GM12891 (cell line): ENCODE results near the gene FERMT1.
A peak's percentile ranks its signal among the peaks of the same experiment; 100 is the strongest.
"Not testable (repeated sequence)": the region's sequence is repeated elsewhere in the genome, so short reads cannot be mapped to it uniquely, and the experiment has no call there.

ENCODE experiments used
- DNase-seq: peaks from one replicate; pipeline ENCODE4 v3.0.0; 2011; ENCODE audit warnings: low spot score; ENCODE audit not compliant: insufficient read length
- FAIRE-seq: peaks from 2 replicates; lab custom pipeline; 2011; peaks lifted over from hg19 to GRCh38; lab: Jason Lieb, UNC
- PAX5 ChIP-seq: IDR thresholded peaks from 2 replicates; pipeline ENCODE4 v1.6.1; 2011; ENCODE audit warnings: low read length, moderate library complexity, mild to moderate bottlenecking; ENCODE audit not compliant: insufficient read depth, severe bottlenecking
- POLR2A ChIP-seq: IDR thresholded peaks from 2 replicates; pipeline ENCODE4 v1.6.1; 2011; ENCODE audit warnings: low read depth, low read length, control low read depth
- POLR2AphosphoS5 ChIP-seq: IDR thresholded peaks from 2 replicates; pipeline ENCODE4 v1.6.1; 2011; ENCODE audit warnings: low read depth, low read length, control low read depth
- POU2F2 ChIP-seq: IDR thresholded peaks from 2 replicates; pipeline ENCODE4 v1.6.1; 2011; ENCODE audit warnings: low read depth, mild to moderate bottlenecking, control low read depth, low read length, moderate library complexity
- SPI1 ChIP-seq: IDR thresholded peaks from 2 replicates; pipeline ENCODE4 v1.6.1; 2011; ENCODE audit warnings: low read depth, low read length, control low read depth
- TAF1 ChIP-seq: IDR thresholded peaks from 2 replicates; pipeline ENCODE4 v1.6.1; 2011; ENCODE audit warnings: low read depth, low read length, control low read depth

FERMT1 gene

DNA sequence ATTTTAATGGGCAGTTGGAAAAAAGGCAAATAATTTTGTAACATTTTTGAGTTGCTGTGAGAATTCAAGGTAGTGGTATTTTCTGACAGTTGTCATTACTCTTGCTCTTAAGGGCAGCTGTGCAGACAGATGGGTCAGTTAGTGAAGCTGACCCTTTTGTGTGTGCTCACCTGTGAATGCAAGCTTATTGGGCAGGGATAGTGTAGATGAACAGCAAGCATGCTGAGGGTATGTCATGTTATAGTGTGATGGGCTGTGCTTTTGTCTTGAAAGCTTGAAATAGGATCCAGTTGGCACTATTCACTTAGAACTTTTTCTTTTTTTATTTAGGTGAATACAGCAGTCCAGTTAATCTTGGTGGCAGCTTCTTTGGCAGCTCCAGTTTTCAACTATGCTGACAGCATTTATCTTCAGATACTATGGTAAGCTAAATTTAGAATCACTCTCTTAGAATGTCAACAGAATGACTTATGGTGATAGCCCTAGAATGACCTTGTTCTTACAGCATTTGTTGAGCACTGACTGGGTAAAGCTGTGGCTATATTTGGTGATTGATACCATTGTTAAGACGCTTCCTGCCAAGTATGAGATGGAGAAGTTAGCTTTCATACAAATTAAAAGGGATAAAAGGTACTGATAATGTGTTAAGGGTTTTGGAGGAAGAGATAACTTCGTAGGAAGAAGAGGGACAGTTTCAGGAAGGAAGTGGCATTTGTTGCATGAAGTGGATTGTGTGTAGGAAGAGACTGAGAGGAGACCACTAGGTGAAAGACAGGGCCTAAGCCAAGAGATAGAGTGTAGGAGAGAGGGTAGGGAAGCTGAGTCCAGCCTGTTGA lies 88.5 kb downstream of the FERMT1 start:
- 0 out of 2 replicates have a peak, but pooled peaks have one; percentile 5 for TF ChIP-seq SPI1
- no peak for TF ChIP-seq POLR2A
- TF ChIP-seq POLR2AphosphoS5: no peak
- TF ChIP-seq PAX5: no peak
- no peak for TF ChIP-seq TAF1
- TF ChIP-seq POU2F2: no peak
- no peak for DNase-seq
- no peak for FAIRE-seq

DNA sequence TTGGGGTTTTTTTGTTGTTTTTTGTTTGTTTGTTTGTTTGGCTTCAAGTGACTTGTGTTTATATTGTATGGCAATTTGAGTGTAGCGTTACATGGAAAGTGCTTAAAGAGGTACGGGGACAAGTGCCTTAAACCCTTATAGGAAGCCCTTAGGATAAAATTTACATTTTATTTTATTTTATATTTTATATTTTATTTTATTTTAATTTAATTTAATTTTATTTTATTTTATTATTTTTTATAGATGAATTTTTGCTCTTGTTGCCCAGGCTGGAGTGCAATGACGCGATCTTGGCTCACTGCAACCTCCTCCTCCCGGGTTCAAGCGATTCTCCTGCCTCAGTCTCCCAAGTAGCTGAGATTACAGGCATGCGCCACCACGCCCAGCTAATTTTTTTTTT lies 89.9 kb downstream of the FERMT1 start:
- DNase-seq, FAIRE-seq: not testable (repeated sequence)

DNA sequence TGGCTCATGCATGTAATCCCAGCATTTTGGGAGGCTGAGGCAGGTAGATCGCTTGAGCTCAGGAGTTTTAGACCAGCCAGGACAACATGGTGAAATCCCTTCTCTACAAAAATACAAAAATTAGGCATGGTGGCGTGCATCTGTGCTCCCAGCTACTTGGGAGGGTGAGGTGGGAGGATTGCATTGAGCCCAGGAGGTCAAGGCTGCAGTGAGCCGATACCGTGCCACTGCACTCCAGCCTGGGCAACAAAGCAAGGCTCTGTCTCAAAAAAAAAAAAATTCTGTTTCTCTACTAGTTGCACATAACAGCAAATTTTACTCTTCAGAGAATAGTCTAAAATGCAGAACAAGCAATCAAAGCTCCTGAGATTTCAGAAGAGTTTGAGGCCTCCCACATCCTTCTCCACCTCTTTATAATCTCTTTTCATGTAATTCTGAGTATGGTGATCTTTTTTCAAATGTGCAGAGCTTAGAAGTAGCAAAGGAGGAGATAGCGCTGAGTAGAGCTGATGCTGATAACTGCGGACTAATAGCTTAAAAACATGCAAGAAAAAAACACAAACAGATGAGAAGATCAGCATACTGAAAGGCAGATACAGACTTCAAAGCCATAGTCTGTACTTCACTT lies 92.3 kb downstream of the FERMT1 start:
- TF ChIP-seq POLR2AphosphoS5 (no peak), PAX5 (no peak)
- FAIRE-seq (no peak), DNase-seq (no peak)

DNA sequence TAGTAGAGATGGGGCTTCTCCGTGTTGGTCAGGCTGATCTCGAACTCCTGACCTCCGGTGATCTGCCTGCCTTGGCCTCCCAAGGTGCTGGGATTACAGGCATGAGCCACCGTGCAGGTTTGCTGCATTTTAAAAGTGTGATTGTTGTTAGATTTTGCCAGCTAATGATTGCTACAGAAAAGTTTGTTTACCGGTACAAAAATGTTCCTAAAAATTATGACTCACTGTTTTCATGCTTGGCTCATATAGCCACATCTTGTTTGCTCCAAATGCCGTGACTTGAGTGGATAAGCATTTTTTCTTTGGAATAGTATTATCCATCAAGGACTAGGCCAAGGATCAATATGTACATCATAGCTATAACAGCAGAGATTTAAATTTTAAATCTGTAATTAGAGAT lies 93.3 kb downstream of the FERMT1 start:
- DNase-seq (no peak), FAIRE-seq (no peak)
- no peak for TF ChIP-seq PAX5
- TF ChIP-seq SPI1: no peak
- TF ChIP-seq POU2F2: no peak
- no peak for TF ChIP-seq POLR2AphosphoS5
- TF ChIP-seq POLR2A: no peak
- no peak for TF ChIP-seq TAF1

DNA sequence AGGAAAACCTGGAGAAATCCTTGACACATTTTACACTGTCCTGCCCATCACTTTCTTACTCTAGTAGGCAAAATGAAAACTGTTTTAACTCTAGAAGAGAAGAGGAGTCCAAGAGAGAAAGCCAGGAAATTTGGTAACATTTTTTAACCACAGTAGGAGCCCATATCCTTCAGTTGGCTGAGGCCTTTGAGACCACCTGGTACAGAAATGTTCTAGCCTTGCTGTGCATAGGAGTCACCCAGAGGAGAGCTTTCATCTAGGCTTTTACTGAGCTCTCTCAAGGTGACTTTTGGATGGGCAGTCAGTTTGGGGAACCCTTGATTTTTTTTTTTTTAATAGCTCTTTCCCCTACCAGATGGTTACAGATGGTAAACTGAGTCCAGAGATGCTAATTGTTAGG lies 94.0 kb downstream of the FERMT1 start:
- DNase-seq (no peak), FAIRE-seq (no peak)
- TF ChIP-seq POU2F2 (no peak), SPI1 (no peak), POLR2AphosphoS5 (no peak), TAF1 (no peak), PAX5 (no peak), POLR2A (no peak)

DNA sequence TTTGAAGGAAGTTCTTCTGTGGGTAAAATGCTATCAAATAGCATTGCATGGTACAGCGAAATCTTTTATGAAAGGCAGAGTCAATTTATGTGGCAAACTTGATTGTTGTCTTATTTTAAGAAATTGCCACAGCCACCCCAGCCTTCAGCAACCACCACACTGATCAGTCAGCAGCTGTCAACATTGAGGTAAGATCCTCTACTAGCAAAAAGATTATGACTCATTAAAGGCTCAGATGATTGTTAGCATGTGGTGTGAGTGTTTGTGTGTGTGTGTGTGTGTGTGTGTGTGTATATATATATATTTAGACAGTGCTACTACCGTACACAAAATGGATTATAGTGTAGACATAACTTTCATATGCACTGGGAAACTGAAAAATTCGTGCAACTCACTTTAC lies 96.8 kb downstream of the FERMT1 start:
- no peak for TF ChIP-seq POU2F2
- TF ChIP-seq POLR2A: no peak
- TF ChIP-seq TAF1: no peak
- TF ChIP-seq POLR2AphosphoS5: no peak
- TF ChIP-seq SPI1: no peak
- no peak for TF ChIP-seq PAX5
- FAIRE-seq (no peak), DNase-seq (no peak)
